Body of pancreas (tissue), 4 donors: ENCODE data around the gene RSPH1. TPM values are rescaled to one million over a fixed set of nuclear protein-coding genes. Genes with fewer than 3 reads are reported as not detected.
A peak's percentile ranks its signal among the peaks of the same experiment; 100 is the strongest.

ENCODE experiments used
- ATAC-seq: fragments of 150-250 bp; one replicate; pipeline ENCODE4 v1.9.1; 2016
- DNase-seq, 4 donors: peaks; one replicate each; pipeline ENCODE4 v3.0.0-alpha.2; 2019
- H3K27ac ChIP-seq, 4 donors: fragments of 200-600 bp; sonication (generic); 1 replicate in 3 of 4; 2 replicates in 1 of 4; pipeline versions ENCODE4 v1.5.1 to v1.6.1; 2016 to 2019; ENCODE audit warnings: mild to moderate bottlenecking in 1 of 4, mixed read lengths in 1 of 4, moderate library complexity in 1 of 4
- H3K27me3 ChIP-seq, 2 donors: fragments of 200-600 bp; sonication (generic); one replicate each; pipeline ENCODE4 v1.6.0; 2016; ENCODE audit warnings: mild to moderate bottlenecking in 1 of 2
- H3K36me3 ChIP-seq, 2 donors: fragments of 200-600 bp; sonication (generic); replicated peaks in 1 of 2; 2 replicates each; pipeline ENCODE4 v1.5.1; 2016; ENCODE audit warnings: low read depth in 2 of 2; ENCODE audit not compliant: insufficient read depth in 1 of 2
- H3K4me1 ChIP-seq: fragments of 200-600 bp; sonication (generic); one replicate; pipeline ENCODE4 v1.6.0; 2016
- H3K4me3 ChIP-seq, 2 donors: fragments of 200-600 bp; sonication (generic); 1 replicate in 1 of 2; 2 replicates in 1 of 2; pipeline ENCODE4 v1.5.1; 2016 to 2019
- H3K9me3 ChIP-seq, 3 donors: fragments of 200-600 bp; sonication (generic); 1 replicate in 2 of 3; 2 replicates in 1 of 3; pipeline ENCODE4 v1.5.1; 2016
- POLR2A ChIP-seq, 3 donors: fragments of 450-650 bp; IDR thresholded peaks; one replicate each; pipeline ENCODE4 v1.6.1; 2016; ENCODE audit warnings: antibody characterized with exemption in 3 of 3, mild to moderate bottlenecking in 2 of 3
- WGBS, 2 donors: methylation state at CpG; one replicate each; pipeline ENCODE4 v1.1.5; 2017; 5-methylcytosine and 5-hydroxymethylcytosine counted together
- intact Hi-C: fragments of 100-400 bp; cut with DNase I; formaldehyde crosslinking; loops from one replicate; pipeline ENCODE4 v1.15.1; 2023
- total RNA-seq, 2 donors: library from RNA; depleted of rRNA; stranded (reverse); fragments of >200 nt; gene quantifications; one replicate each; pipeline ENCODE4 v1.1.0, GENCODE V29; 2016
- TF ChIP-seq, protein P1 (sequence below), 7 experiments: fragments of 450-650 bp in 4 of 7; fragments of 200-600 bp in 3 of 7; sonication (generic) in 3 of 7; IDR thresholded peaks; one replicate each; pipeline ENCODE4 v1.5.1; 2016 to 2019; ENCODE audit warnings: antibody characterized with exemption in 7 of 7

The RSPH1 gene
- total RNA-seq, 2 donors from 2014 or later, result 1.6 to 2.3 TPM

DNA sequence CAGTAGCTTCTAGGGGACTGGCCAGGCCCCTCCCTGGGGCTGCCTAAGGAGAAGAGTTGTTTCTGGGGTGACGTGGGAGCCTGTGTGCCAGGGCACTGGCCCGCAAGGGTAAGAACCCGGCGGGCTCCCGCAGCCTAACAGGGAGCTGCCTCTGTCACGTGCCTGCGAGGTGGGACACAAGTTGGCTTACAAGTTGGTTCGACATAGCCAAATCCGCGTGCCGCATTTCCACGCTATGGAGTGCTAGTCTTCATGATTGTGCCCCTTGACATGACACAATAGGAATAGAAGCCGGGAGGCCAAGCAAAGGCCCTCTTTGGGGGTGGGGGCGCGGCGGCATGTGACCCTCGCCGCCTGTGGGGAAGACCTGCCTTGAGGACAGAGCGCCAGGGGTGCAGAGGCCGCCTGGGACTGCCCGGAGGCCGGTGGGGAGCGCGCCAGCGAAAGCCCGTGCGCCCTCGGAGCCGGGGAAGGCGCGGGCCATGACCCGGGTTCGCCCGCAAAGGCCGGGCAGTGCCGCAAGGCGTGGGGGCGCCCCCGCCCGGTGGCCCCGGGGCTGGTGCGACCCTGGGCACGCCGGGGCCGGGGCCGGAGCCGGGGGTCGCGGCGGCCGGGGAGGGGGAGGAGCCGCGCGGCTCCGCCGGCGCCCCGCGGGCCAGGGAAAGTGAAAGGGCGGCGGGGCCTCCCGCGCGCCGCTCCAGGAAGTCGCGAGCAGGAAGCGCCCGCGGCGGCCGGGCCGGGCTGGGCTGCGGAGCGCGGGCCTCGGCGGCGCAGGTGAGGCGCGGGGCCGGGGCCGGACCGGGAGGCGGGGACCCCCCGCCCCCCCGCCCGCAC is 17.3 kb upstream of the RSPH1 start, which contains the start of gene SLC37A1:
Gene SLC37A1 (plus strand): TSS at position 702 of the 834 bp plus-strand sequence. CDS start 4,603 bp downstream, outside the sequence.
- no peaks in the 10 kb centered on the region for H3K9me3 ChIP-seq
- no peaks in the 10 kb centered on the region for H3K36me3 ChIP-seq
- peak within 1 kb of the TSS; percentile 54 to 80 for H3K4me3 ChIP-seq
- intact Hi-C loops, result no loop called here
- H3K27ac ChIP-seq, result peak within 1 kb of the TSS; percentile 47 to 91 (median 77)
- peaks cover 20% of the 10 kb centered on the region for H3K4me1 ChIP-seq
- TF ChIP-seq POLR2A (IDR thresholded peaks at IDR 0.05), result no peak
- TF ChIP-seq, protein P1, sequence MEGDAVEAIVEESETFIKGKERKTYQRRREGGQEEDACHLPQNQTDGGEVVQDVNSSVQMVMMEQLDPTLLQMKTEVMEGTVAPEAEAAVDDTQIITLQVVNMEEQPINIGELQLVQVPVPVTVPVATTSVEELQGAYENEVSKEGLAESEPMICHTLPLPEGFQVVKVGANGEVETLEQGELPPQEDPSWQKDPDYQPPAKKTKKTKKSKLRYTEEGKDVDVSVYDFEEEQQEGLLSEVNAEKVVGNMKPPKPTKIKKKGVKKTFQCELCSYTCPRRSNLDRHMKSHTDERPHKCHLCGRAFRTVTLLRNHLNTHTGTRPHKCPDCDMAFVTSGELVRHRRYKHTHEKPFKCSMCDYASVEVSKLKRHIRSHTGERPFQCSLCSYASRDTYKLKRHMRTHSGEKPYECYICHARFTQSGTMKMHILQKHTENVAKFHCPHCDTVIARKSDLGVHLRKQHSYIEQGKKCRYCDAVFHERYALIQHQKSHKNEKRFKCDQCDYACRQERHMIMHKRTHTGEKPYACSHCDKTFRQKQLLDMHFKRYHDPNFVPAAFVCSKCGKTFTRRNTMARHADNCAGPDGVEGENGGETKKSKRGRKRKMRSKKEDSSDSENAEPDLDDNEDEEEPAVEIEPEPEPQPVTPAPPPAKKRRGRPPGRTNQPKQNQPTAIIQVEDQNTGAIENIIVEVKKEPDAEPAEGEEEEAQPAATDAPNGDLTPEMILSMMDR (IDR thresholded peaks at IDR 0.05), result peak in 2 of 7 experiments; percentile 12 to 26
- peak in 2 of 4 donors; percentile 38 to 53 for DNase-seq
- no peaks in the 10 kb centered on the region for H3K27me3 ChIP-seq
- peak; percentile 74 for ATAC-seq
- 15 to 69% methylated on average over 12 to 84 of the region's 88 CpGs for WGBS, 2 donors

DNA sequence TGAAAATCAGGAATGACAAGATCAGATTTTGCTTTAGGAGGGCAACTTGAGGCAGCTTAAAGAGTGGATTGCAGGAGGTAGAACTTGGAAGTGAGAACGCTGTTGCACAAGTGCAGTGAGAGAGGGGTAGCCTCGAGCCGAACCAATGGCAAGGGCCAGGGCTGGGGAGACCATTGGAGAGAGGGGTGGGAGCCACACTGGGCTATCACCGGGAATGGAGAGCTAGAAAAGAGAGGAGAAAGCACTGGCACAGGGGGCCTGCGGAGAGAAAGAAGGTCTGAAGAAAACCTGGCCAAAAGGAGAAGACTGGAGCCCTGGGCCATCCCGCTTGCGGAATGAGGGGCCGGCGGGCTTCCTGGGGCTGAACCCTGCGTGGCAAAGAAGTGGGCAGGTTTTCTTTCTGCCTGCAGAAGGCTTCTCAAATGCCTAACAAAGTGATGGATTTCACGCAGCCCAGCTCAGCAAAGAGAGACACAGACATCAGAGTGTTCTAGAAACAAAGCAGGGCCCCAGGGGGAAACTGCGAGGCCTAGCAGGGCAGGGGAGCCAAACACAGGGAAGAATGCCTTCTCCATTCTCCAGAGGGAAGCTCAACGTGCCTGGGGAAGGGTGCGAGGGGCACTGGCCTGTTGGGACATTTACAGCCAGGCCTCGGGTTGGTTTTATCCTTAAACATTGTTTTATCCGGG is 16.5 kb upstream of the RSPH1 start:
- Histone ChIP-seq H3K27me3 (no peaks in the 10 kb centered on the region), H3K27ac (peak overlapping the region in 3 of 4 donors; percentile 70 to 80 (median 80)), H3K4me3 (no peak overlapping the region), H3K4me1 (peaks cover 20% of the 10 kb centered on the region), H3K36me3 (no peaks in the 10 kb centered on the region), H3K9me3 (no peaks in the 10 kb centered on the region)
- no peak for DNase-seq
- TF ChIP-seq, protein P1 (IDR thresholded peaks at IDR 0.05), result no peak
- TF ChIP-seq POLR2A (IDR thresholded peaks at IDR 0.05), result no peak
- 91 to 95% methylated on average over 16 of the region's 16 CpGs for WGBS, 2 donors
- no peak for ATAC-seq
- intact Hi-C loops, result no loop called here

DNA sequence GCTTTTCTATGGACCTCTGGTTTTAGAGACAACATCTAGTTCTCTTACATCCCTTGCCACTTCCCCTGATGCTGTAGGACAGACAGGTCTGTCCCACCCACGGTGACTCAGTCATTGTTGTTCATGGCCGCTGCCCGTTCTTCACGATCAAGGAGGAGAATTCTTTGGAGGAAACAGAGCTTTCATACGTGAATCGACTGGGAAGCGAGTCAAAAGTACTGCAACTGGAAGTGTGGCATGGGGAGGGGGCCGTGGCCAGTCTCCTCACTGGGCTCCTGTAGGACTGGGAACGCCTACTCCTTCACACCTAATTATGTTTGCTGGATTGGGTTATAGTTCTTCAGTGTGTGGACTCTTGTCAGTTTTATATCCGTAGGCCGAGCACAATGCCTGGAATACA is 13.2 kb upstream of the RSPH1 start:
- intact Hi-C loops, result no loop called here
- Histone ChIP-seq H3K9me3 (no peaks in the 10 kb centered on the region), H3K27ac (no peak overlapping the region), H3K36me3 (no peaks in the 10 kb centered on the region), H3K27me3 (no peaks in the 10 kb centered on the region), H3K4me1 (peaks cover 5% of the 10 kb centered on the region), H3K4me3 (no peak overlapping the region)
- TF ChIP-seq POLR2A (IDR thresholded peaks at IDR 0.05), result no peak
- TF ChIP-seq, protein P1 (IDR thresholded peaks at IDR 0.05), result no peak
- ATAC-seq (no peak), DNase-seq (no peak)
- WGBS, 2 donors, result 82 to 84% methylated on average over 11 of the region's 11 CpGs

DNA sequence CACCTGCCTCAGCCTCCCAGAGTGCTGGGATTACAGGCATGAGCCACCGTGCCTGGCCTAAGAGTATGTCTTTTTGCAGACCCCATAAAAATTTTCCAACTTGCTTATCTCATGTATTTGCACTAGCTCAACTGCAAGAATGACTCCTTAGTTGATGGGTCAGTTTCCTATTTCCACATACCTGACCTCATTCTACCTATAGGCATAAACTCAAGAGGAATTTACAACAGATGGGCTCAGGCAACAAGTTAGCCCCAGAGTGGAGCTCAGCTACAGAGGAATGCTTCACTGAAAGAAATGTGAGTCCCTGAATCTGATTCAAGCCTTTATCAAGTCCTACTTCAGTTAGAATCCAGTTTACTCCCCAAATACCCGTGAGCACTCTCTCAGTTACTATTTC is 12.3 kb upstream of the RSPH1 start:
- H3K4me1 ChIP-seq, result peaks cover 4% of the 10 kb centered on the region
- whole genome bisulfite sequencing, 2 donors, result 88 to 90% methylated on average over 2 of the region's 2 CpGs
- no peaks in the 10 kb centered on the region for H3K9me3 ChIP-seq
- DNase-seq (no peak), ATAC-seq (no peak)
- no peak for TF ChIP-seq POLR2A (IDR thresholded peaks at IDR 0.05)
- no peaks in the 10 kb centered on the region for H3K36me3 ChIP-seq
- H3K27me3 ChIP-seq, result no peaks in the 10 kb centered on the region
- H3K27ac ChIP-seq, result no peak overlapping the region
- intact Hi-C loops, result no loop called here
- H3K4me3 ChIP-seq, result no peak overlapping the region

DNA sequence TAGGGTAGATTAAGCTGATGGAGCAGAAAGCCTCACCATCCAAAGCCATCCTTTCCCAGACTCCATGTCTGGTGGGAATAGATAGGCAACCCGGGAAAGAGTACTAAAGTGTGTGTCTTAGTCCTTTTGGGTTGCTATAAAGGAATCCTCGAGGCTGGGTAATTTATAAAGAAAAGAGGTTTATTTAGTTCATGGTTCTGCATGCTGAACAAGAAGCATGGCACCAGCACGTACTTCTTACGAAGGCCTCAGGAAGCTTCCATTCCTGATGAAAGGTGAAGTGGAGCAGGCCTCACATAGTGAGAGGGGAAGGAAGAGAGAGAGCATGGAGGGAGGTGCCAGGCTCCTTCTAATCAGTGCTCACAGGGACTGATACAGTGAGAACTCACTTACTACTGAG is 11.4 kb upstream of the RSPH1 start:
- H3K4me1 ChIP-seq, result no peaks in the 10 kb centered on the region
- TF ChIP-seq POLR2A (IDR thresholded peaks at IDR 0.05), result no peak
- TF ChIP-seq, protein P1 (IDR thresholded peaks at IDR 0.05), result no peak
- intact Hi-C loops, result no loop called here
- DNase-seq (no peak), ATAC-seq (no peak)
- H3K9me3 ChIP-seq, result no peaks in the 10 kb centered on the region
- H3K36me3 ChIP-seq, result no peaks in the 10 kb centered on the region
- no peaks in the 10 kb centered on the region for H3K27me3 ChIP-seq
- H3K27ac ChIP-seq, result no peak overlapping the region
- H3K4me3 ChIP-seq, result no peak overlapping the region
- WGBS, 2 donors, result 80 to 85% methylated on average over 4 of the region's 4 CpGs
